ENCODE data around the gene MEIOB. TPM values are rescaled to one million over a fixed set of nuclear protein-coding genes. Genes with fewer than 3 reads are reported as not detected.

The MEIOB gene
- total RNA-seq, 1 experiment from 2014 or later = 1.4 TPM

DNA sequence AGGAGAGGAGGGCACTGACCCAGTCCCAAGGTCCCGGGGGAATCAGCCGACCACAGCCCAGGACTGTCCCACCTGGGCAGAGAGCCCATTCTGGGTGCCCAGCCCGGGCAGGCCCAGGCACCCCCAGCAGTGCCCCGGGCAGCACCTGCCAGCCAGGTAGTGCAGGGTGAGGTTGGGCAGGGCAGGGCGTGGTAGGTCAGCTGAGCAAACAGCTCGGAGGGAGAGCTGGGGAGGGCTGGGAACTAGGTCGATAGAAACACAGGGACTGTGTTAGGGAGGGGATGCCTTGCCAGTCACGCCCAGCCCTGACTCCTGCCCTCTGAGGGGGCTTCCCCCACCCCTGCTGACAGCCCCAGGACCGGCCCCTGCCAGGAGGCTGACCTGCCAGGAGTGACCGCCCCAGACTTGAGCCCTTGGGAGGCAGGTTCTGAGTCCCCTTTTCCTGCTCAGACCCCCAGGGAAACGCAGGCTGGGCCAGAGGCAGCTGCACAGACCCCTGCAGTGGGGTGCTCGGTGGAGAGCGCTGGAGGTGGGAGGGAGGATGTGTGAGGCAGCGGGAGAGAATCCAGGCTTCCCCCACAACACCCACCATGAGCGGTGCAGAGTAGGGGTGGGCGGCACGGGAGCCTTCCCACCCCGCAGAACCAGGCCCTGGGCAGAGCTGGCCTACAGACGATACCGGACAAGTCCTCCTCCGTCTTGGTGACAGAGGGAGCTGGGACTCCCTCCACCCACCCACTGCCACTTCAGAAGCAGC is 41.5 kb upstream of the MEIOB start:
- DNase-seq (ENCODE audit: low spot score) (no peak), ATAC-seq (no peak)
- Mint-ChIP-seq H3K4me1 (peaks cover 27% of the 10 kb centered on the region), H3K27ac (no peak overlapping the region), H3K27me3 (ENCODE audit: low read depth) (peaks cover 43% of the 10 kb centered on the region), H3K36me3 (no peaks in the 10 kb centered on the region), H3K4me3 (no peak overlapping the region), H3K9me3 (no peaks in the 10 kb centered on the region)
- ChIA-PET CTCF (interaction anchor here (0.6 to 1.8 kb wide), 3 partner anchors 10 to 227 kb away, joined by 3 to 11 read pairs (median 4); no protein-coding TSS in a partner anchor), POLR2A (no interaction called here)
- TF ChIP-seq, protein P1, sequence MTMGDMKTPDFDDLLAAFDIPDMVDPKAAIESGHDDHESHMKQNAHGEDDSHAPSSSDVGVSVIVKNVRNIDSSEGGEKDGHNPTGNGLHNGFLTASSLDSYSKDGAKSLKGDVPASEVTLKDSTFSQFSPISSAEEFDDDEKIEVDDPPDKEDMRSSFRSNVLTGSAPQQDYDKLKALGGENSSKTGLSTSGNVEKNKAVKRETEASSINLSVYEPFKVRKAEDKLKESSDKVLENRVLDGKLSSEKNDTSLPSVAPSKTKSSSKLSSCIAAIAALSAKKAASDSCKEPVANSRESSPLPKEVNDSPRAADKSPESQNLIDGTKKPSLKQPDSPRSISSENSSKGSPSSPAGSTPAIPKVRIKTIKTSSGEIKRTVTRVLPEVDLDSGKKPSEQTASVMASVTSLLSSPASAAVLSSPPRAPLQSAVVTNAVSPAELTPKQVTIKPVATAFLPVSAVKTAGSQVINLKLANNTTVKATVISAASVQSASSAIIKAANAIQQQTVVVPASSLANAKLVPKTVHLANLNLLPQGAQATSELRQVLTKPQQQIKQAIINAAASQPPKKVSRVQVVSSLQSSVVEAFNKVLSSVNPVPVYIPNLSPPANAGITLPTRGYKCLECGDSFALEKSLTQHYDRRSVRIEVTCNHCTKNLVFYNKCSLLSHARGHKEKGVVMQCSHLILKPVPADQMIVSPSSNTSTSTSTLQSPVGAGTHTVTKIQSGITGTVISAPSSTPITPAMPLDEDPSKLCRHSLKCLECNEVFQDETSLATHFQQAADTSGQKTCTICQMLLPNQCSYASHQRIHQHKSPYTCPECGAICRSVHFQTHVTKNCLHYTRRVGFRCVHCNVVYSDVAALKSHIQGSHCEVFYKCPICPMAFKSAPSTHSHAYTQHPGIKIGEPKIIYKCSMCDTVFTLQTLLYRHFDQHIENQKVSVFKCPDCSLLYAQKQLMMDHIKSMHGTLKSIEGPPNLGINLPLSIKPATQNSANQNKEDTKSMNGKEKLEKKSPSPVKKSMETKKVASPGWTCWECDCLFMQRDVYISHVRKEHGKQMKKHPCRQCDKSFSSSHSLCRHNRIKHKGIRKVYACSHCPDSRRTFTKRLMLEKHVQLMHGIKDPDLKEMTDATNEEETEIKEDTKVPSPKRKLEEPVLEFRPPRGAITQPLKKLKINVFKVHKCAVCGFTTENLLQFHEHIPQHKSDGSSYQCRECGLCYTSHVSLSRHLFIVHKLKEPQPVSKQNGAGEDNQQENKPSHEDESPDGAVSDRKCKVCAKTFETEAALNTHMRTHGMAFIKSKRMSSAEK (CRISPR knock-in tag; IDR thresholded peaks at IDR 0.05; ENCODE audit: borderline replicate concordance) = no peak
- no peak for TF ChIP-seq NR1H2 (CRISPR knock-in tag; IDR thresholded peaks at IDR 0.05)
- TF ChIP-seq GRHL2 (CRISPR knock-in tag; IDR thresholded peaks at IDR 0.05; ENCODE audit: insufficient replicate concordance, severe bottlenecking) = no peak
- TF ChIP-seq, protein P2, sequence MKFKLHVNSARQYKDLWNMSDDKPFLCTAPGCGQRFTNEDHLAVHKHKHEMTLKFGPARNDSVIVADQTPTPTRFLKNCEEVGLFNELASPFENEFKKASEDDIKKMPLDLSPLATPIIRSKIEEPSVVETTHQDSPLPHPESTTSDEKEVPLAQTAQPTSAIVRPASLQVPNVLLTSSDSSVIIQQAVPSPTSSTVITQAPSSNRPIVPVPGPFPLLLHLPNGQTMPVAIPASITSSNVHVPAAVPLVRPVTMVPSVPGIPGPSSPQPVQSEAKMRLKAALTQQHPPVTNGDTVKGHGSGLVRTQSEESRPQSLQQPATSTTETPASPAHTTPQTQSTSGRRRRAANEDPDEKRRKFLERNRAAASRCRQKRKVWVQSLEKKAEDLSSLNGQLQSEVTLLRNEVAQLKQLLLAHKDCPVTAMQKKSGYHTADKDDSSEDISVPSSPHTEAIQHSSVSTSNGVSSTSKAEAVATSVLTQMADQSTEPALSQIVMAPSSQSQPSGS (CRISPR knock-in tag; IDR thresholded peaks at IDR 0.05; ENCODE audit: borderline replicate concordance, low read depth) = no peak
- no peak for TF ChIP-seq ZNF232 (CRISPR knock-in tag; IDR thresholded peaks at IDR 0.05)
- no peak for TF ChIP-seq ZNF138 (CRISPR knock-in tag; conservative IDR thresholded peaks at IDR 0.05)
- TF ChIP-seq ZNF263 (CRISPR knock-in tag; IDR thresholded peaks at IDR 0.05; ENCODE audit: low read depth) = no peak
- TF ChIP-seq, protein P3, sequence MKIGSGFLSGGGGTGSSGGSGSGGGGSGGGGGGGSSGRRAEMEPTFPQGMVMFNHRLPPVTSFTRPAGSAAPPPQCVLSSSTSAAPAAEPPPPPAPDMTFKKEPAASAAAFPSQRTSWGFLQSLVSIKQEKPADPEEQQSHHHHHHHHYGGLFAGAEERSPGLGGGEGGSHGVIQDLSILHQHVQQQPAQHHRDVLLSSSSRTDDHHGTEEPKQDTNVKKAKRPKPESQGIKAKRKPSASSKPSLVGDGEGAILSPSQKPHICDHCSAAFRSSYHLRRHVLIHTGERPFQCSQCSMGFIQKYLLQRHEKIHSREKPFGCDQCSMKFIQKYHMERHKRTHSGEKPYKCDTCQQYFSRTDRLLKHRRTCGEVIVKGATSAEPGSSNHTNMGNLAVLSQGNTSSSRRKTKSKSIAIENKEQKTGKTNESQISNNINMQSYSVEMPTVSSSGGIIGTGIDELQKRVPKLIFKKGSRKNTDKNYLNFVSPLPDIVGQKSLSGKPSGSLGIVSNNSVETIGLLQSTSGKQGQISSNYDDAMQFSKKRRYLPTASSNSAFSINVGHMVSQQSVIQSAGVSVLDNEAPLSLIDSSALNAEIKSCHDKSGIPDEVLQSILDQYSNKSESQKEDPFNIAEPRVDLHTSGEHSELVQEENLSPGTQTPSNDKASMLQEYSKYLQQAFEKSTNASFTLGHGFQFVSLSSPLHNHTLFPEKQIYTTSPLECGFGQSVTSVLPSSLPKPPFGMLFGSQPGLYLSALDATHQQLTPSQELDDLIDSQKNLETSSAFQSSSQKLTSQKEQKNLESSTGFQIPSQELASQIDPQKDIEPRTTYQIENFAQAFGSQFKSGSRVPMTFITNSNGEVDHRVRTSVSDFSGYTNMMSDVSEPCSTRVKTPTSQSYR (CRISPR knock-in tag; IDR thresholded peaks at IDR 0.05) = no peak
- TF ChIP-seq, protein P4, sequence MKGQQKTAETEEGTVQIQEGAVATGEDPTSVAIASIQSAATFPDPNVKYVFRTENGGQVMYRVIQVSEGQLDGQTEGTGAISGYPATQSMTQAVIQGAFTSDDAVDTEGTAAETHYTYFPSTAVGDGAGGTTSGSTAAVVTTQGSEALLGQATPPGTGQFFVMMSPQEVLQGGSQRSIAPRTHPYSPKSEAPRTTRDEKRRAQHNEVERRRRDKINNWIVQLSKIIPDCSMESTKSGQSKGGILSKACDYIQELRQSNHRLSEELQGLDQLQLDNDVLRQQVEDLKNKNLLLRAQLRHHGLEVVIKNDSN (CRISPR knock-in tag; IDR thresholded peaks at IDR 0.05) = no peak
- TF ChIP-seq, protein P5, sequence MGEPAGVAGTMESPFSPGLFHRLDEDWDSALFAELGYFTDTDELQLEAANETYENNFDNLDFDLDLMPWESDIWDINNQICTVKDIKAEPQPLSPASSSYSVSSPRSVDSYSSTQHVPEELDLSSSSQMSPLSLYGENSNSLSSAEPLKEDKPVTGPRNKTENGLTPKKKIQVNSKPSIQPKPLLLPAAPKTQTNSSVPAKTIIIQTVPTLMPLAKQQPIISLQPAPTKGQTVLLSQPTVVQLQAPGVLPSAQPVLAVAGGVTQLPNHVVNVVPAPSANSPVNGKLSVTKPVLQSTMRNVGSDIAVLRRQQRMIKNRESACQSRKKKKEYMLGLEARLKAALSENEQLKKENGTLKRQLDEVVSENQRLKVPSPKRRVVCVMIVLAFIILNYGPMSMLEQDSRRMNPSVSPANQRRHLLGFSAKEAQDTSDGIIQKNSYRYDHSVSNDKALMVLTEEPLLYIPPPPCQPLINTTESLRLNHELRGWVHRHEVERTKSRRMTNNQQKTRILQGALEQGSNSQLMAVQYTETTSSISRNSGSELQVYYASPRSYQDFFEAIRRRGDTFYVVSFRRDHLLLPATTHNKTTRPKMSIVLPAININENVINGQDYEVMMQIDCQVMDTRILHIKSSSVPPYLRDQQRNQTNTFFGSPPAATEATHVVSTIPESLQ (CRISPR knock-in tag; IDR thresholded peaks at IDR 0.05) = no peak
- no peak for TF ChIP-seq TCF7 (CRISPR knock-in tag; IDR thresholded peaks at IDR 0.05; ENCODE audit: low read depth)
- TF ChIP-seq, protein P6, sequence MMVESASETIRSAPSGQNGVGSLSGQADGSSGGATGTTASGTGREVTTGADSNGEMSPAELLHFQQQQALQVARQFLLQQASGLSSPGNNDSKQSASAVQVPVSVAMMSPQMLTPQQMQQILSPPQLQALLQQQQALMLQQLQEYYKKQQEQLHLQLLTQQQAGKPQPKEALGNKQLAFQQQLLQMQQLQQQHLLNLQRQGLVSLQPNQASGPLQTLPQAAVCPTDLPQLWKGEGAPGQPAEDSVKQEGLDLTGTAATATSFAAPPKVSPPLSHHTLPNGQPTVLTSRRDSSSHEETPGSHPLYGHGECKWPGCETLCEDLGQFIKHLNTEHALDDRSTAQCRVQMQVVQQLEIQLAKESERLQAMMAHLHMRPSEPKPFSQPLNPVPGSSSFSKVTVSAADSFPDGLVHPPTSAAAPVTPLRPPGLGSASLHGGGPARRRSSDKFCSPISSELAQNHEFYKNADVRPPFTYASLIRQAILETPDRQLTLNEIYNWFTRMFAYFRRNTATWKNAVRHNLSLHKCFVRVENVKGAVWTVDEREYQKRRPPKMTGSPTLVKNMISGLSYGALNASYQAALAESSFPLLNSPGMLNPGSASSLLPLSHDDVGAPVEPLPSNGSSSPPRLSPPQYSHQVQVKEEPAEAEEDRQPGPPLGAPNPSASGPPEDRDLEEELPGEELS (CRISPR knock-in tag; IDR thresholded peaks at IDR 0.05) = no peak
- TF ChIP-seq, protein P7, sequence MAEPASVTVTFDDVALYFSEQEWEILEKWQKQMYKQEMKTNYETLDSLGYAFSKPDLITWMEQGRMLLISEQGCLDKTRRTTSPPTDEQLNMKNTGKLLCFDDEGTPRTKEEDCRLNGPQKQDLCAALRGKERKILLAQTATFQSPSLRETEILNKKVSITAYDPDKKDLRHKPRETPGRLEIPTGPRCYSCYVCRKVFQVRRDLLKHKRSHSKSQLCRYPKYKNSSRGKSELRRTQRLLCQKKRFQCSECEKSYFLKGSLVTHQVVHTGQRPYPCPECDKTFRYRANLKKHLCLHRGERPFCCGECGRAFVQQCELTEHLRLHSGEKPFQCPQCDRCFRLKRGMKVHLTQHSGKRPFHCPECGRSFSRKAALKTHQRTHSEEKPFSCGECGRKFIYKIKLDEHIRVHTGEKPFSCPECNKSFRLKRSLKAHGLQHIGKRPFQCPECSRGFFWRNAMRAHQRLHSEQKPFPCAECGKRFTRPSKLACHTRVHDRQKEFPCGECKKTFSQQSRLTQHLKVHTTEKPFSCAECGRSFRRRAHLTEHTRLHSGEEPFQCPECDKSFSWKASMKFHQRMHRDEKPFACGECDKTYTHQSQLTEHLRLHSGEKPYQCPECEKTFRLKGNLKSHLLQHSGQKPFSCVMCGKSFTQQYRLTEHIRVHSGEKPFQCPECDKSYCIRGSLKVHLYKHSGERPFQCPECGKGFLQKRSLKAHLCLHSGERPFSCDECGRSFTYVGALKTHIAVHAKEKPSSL (CRISPR knock-in tag; conservative IDR thresholded peaks at IDR 0.05) = no peak
- no peak for TF ChIP-seq ZNF423 (CRISPR knock-in tag; IDR thresholded peaks at IDR 0.05)
- TF ChIP-seq CREB1 (CRISPR knock-in tag; IDR thresholded peaks at IDR 0.05) = no peak
- TF ChIP-seq, protein P8, sequence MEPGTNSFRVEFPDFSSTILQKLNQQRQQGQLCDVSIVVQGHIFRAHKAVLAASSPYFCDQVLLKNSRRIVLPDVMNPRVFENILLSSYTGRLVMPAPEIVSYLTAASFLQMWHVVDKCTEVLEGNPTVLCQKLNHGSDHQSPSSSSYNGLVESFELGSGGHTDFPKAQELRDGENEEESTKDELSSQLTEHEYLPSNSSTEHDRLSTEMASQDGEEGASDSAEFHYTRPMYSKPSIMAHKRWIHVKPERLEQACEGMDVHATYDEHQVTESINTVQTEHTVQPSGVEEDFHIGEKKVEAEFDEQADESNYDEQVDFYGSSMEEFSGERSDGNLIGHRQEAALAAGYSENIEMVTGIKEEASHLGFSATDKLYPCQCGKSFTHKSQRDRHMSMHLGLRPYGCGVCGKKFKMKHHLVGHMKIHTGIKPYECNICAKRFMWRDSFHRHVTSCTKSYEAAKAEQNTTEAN (CRISPR knock-in tag; IDR thresholded peaks at IDR 0.05) = no peak
- TF ChIP-seq KAT7 (CRISPR knock-in tag; IDR thresholded peaks at IDR 0.05; ENCODE audit: borderline replicate concordance) = no peak
